ENCODE data around the gene PHRF1. TPM values are rescaled to one million over a fixed set of nuclear protein-coding genes. Genes with fewer than 3 reads are reported as not detected.

PHRF1 gene
- total and polyA plus RNA-seq, 9 of the 15 experiments (the other 6 are each of a cell fraction or from before 2014, with no cell fraction given): 0.07 to 37.2 (median 7.7) TPM

DNA sequence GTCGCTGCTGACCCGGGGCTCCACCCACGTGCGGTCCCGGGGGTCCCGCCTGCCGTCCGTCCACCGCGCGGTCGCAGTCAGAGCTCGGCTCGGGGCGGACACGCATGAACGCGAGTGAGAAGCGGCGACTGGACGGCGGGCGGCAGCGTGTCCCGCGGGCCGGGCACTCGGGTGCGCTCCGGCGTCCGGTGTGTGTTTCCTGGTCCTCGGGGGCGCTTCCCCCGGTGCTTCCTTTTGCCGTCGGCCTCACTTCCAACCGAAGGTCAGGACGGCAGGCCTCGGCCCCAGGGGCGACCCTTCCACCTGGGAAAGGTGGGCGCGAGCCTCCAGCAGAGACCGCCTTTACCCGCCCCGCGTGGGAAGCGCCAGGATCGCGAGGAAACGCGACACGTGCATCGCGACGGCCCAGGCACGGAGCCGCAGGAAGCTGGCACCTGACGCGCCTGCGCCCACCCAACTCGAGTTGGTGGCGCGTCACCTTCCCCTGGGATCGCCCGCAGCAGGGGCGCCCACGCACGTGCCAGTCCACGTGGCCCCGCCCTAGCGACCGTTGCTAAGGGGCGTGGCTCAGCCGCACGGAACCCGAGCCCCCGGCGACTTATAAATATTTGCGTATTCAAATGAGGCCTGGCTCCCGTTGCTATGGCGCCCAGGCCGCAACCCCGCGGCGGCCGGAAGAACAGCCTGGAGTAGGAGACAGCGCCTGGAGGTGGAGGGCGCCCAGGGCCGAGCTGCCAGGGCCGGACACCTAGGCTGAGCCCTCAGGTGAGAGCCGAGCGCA lies 39.2 kb upstream of the PHRF1 start, which contains the start of gene LRRC56 (continued):
- 0 out of 4 replicates have a peak, but pooled peaks of 1 of the 2 experiments have one; percentile 45 for TF ChIP-seq TRIM24 (IDR thresholded peaks at IDR 0.05)
- TF ChIP-seq, protein P1, sequence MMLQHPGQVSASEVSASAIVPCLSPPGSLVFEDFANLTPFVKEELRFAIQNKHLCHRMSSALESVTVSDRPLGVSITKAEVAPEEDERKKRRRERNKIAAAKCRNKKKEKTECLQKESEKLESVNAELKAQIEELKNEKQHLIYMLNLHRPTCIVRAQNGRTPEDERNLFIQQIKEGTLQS (IDR thresholded peaks at IDR 0.05): peak; percentile 35; the same call in 1 of the 2 replicates
- TF ChIP-seq, protein P1 (CRISPR knock-in tag; conservative IDR thresholded peaks at IDR 0.05): no peak
- peak; percentile 76 for TF ChIP-seq POLR2G (IDR thresholded peaks at IDR 0.05; ENCODE audit: low read depth, low read length)
- peak; percentile 74; the same call in 1 of the 2 replicates for TF ChIP-seq CBFB (CRISPR knock-in tag; IDR thresholded peaks at IDR 0.05)
- TF ChIP-seq, protein P2, sequence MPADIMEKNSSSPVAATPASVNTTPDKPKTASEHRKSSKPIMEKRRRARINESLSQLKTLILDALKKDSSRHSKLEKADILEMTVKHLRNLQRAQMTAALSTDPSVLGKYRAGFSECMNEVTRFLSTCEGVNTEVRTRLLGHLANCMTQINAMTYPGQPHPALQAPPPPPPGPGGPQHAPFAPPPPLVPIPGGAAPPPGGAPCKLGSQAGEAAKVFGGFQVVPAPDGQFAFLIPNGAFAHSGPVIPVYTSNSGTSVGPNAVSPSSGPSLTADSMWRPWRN (IDR thresholded peaks at IDR 0.05; ENCODE audit: low read depth): no peak
- TF ChIP-seq, protein P3, sequence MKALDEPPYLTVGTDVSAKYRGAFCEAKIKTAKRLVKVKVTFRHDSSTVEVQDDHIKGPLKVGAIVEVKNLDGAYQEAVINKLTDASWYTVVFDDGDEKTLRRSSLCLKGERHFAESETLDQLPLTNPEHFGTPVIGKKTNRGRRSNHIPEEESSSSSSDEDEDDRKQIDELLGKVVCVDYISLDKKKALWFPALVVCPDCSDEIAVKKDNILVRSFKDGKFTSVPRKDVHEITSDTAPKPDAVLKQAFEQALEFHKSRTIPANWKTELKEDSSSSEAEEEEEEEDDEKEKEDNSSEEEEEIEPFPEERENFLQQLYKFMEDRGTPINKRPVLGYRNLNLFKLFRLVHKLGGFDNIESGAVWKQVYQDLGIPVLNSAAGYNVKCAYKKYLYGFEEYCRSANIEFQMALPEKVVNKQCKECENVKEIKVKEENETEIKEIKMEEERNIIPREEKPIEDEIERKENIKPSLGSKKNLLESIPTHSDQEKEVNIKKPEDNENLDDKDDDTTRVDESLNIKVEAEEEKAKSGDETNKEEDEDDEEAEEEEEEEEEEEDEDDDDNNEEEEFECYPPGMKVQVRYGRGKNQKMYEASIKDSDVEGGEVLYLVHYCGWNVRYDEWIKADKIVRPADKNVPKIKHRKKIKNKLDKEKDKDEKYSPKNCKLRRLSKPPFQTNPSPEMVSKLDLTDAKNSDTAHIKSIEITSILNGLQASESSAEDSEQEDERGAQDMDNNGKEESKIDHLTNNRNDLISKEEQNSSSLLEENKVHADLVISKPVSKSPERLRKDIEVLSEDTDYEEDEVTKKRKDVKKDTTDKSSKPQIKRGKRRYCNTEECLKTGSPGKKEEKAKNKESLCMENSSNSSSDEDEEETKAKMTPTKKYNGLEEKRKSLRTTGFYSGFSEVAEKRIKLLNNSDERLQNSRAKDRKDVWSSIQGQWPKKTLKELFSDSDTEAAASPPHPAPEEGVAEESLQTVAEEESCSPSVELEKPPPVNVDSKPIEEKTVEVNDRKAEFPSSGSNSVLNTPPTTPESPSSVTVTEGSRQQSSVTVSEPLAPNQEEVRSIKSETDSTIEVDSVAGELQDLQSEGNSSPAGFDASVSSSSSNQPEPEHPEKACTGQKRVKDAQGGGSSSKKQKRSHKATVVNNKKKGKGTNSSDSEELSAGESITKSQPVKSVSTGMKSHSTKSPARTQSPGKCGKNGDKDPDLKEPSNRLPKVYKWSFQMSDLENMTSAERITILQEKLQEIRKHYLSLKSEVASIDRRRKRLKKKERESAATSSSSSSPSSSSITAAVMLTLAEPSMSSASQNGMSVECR (CRISPR knock-in tag; IDR thresholded peaks at IDR 0.05): peak; percentile 50; the same call in 1 of the 2 replicates
- peak; percentile 24 for TF ChIP-seq PCBP1 (IDR thresholded peaks at IDR 0.05; ENCODE audit: low read depth, low read length, poor library complexity, severe bottlenecking)
- TF ChIP-seq RFX1 (IDR thresholded peaks at IDR 0.05): peak; percentile 99
- TF ChIP-seq CBX3 (IDR thresholded peaks at IDR 0.05; ENCODE audit: borderline replicate concordance in 1 of 2, low read length in 2 of 2): peak in 1 of 2 experiments; percentile 65; a peak in 1 of 3 replicates
- TF ChIP-seq, protein P4, sequence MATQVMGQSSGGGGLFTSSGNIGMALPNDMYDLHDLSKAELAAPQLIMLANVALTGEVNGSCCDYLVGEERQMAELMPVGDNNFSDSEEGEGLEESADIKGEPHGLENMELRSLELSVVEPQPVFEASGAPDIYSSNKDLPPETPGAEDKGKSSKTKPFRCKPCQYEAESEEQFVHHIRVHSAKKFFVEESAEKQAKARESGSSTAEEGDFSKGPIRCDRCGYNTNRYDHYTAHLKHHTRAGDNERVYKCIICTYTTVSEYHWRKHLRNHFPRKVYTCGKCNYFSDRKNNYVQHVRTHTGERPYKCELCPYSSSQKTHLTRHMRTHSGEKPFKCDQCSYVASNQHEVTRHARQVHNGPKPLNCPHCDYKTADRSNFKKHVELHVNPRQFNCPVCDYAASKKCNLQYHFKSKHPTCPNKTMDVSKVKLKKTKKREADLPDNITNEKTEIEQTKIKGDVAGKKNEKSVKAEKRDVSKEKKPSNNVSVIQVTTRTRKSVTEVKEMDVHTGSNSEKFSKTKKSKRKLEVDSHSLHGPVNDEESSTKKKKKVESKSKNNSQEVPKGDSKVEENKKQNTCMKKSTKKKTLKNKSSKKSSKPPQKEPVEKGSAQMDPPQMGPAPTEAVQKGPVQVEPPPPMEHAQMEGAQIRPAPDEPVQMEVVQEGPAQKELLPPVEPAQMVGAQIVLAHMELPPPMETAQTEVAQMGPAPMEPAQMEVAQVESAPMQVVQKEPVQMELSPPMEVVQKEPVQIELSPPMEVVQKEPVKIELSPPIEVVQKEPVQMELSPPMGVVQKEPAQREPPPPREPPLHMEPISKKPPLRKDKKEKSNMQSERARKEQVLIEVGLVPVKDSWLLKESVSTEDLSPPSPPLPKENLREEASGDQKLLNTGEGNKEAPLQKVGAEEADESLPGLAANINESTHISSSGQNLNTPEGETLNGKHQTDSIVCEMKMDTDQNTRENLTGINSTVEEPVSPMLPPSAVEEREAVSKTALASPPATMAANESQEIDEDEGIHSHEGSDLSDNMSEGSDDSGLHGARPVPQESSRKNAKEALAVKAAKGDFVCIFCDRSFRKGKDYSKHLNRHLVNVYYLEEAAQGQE (IDR thresholded peaks at IDR 0.05; ENCODE audit: borderline replicate concordance): 0 out of 2 replicates have a peak, but pooled peaks have one; percentile 29
- TF ChIP-seq, protein P4 (CRISPR knock-in tag; IDR thresholded peaks at IDR 0.05; ENCODE audit: low read depth): no peak

Measured in K562 (cell line).